ENCODE measurements around the gene SMYD2. TPM values are rescaled to one million over a fixed set of nuclear protein-coding genes. Genes with fewer than 3 reads are reported as not detected.

SMYD2 gene
- polyA plus RNA-seq, 2 of the 4 experiments (the other 2 are of a cell fraction) = 32.3 to 54.9 TPM

- no peak overlapping the region for H3K27ac ChIP-seq
- no peaks in the 10 kb centered on the region for H3K9me3 ChIP-seq
- peaks cover 6% of the 10 kb centered on the region; the same call in 2 of the 3 replicates for H3K4me1 ChIP-seq
- no peak overlapping the region for H3K4me2 ChIP-seq
- TF ChIP-seq JUN (IDR thresholded peaks at IDR 0.05) (no peak), FOSL2 (IDR thresholded peaks at IDR 0.05) (no peak), FOSL2 (CRISPR knock-in tag; IDR thresholded peaks at IDR 0.05) (no peak), RARB (CRISPR knock-in tag; IDR thresholded peaks at IDR 0.05) (no peak), HOXA7 (CRISPR knock-in tag; IDR thresholded peaks at IDR 0.05) (no peak), ELK1 (IDR thresholded peaks at IDR 0.05; ENCODE audit: low read depth, low read length) (no peak), NR3C1 (IDR thresholded peaks at IDR 0.05) (no peak), CEBPB (IDR thresholded peaks at IDR 0.05) (no peak), SMC3 (IDR thresholded peaks at IDR 0.05) (no peak), ZC3H11A (IDR thresholded peaks at IDR 0.05) (no peak), NFE2L2 (conservative IDR thresholded peaks at IDR 0.05; ENCODE audit: low read length) (no peak), ATOH8 (CRISPR knock-in tag; IDR thresholded peaks at IDR 0.05; ENCODE audit: low read depth) (no peak), PHF8 (IDR thresholded peaks at IDR 0.05; ENCODE audit: borderline replicate concordance, low read depth) (no peak), CHD4 (IDR thresholded peaks at IDR 0.05; ENCODE audit: borderline replicate concordance) (no peak), RCOR1 (IDR thresholded peaks at IDR 0.05; ENCODE audit: low read depth, low read length) (no peak)
- TF ChIP-seq, protein P1, sequence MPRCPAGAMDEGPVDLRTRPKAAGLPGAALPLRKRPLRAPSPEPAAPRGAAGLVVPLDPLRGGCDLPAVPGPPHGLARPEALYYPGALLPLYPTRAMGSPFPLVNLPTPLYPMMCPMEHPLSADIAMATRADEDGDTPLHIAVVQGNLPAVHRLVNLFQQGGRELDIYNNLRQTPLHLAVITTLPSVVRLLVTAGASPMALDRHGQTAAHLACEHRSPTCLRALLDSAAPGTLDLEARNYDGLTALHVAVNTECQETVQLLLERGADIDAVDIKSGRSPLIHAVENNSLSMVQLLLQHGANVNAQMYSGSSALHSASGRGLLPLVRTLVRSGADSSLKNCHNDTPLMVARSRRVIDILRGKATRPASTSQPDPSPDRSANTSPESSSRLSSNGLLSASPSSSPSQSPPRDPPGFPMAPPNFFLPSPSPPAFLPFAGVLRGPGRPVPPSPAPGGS (IDR thresholded peaks at IDR 0.05) = no peak
- DNase-seq (ENCODE audit: low read depth in 1 of 2, low spot score in 1 of 2) (no peak), FAIRE-seq (no peak), ATAC-seq (no peak)
- POLR2A ChIA-PET = no interaction called here
- CTCF ChIA-PET = interaction anchor here (0.8 to 1.1 kb wide), 2 partner anchors 11 to 14 kb away, joined by 3 to 4 read pairs; no protein-coding TSS in a partner anchor
- WGBS (ENCODE audit: missing lambda C conversion rate) = 58% methylated on average over 8 of the region's 8 CpGs
- H3K4me3 ChIP-seq = no peak overlapping the region
Measured at GRCh38 chr1:214247501-214248041, 33.4 kb upstream of the SMYD2 start.

- Histone ChIP-seq H3K9me3 (no peaks in the 10 kb centered on the region), H3K27ac (no peak overlapping the region), H3K4me1 (peaks cover 6% of the 10 kb centered on the region; the same call in 2 of the 3 replicates), H3K4me2 (no peak overlapping the region), H3K4me3 (no peak overlapping the region)
- POLR2A ChIA-PET = no interaction called here
- TF ChIP-seq TP53 (CRISPR knock-in tag; IDR thresholded peaks at IDR 0.05) = no peak
- TF ChIP-seq, protein P2, sequence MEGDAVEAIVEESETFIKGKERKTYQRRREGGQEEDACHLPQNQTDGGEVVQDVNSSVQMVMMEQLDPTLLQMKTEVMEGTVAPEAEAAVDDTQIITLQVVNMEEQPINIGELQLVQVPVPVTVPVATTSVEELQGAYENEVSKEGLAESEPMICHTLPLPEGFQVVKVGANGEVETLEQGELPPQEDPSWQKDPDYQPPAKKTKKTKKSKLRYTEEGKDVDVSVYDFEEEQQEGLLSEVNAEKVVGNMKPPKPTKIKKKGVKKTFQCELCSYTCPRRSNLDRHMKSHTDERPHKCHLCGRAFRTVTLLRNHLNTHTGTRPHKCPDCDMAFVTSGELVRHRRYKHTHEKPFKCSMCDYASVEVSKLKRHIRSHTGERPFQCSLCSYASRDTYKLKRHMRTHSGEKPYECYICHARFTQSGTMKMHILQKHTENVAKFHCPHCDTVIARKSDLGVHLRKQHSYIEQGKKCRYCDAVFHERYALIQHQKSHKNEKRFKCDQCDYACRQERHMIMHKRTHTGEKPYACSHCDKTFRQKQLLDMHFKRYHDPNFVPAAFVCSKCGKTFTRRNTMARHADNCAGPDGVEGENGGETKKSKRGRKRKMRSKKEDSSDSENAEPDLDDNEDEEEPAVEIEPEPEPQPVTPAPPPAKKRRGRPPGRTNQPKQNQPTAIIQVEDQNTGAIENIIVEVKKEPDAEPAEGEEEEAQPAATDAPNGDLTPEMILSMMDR (IDR thresholded peaks at IDR 0.05) = no peak
- no peak for TF ChIP-seq CHD2 (IDR thresholded peaks at IDR 0.05; ENCODE audit: low read length, partially characterized antibody)
- no peak for TF ChIP-seq KDM1A (IDR thresholded peaks at IDR 0.05; ENCODE audit: low read depth)
- no peak for TF ChIP-seq RNF2 (IDR thresholded peaks at IDR 0.05; ENCODE audit: borderline replicate concordance, low read depth)
- TF ChIP-seq, protein P1 (IDR thresholded peaks at IDR 0.05) = no peak
- TF ChIP-seq, protein P3, sequence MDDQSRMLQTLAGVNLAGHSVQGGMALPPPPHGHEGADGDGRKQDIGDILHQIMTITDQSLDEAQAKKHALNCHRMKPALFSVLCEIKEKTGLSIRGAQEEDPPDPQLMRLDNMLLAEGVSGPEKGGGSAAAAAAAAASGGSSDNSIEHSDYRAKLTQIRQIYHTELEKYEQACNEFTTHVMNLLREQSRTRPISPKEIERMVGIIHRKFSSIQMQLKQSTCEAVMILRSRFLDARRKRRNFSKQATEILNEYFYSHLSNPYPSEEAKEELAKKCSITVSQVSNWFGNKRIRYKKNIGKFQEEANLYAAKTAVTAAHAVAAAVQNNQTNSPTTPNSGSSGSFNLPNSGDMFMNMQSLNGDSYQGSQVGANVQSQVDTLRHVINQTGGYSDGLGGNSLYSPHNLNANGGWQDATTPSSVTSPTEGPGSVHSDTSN (IDR thresholded peaks at IDR 0.05) = no peak
- TF ChIP-seq FOXS1 (CRISPR knock-in tag; IDR thresholded peaks at IDR 0.05) = no peak
- TF ChIP-seq MAZ (IDR thresholded peaks at IDR 0.05; ENCODE audit: borderline replicate concordance, low read depth, low read length) = no peak
- no peak for TF ChIP-seq KDM5A (IDR thresholded peaks at IDR 0.05)
- no peak for TF ChIP-seq HOXB5 (CRISPR knock-in tag; IDR thresholded peaks at IDR 0.05)
- TF ChIP-seq RFX5 (IDR thresholded peaks at IDR 0.05) = no peak
- TF ChIP-seq EHMT2 (IDR thresholded peaks at IDR 0.05; ENCODE audit: low read depth) = no peak
- 61% methylated on average over 7 of the region's 7 CpGs for WGBS (ENCODE audit: missing lambda C conversion rate)
- CTCF ChIA-PET = interaction anchor here (1.1 to 1.7 kb wide), 4 partner anchors 10 to 81 kb away, joined by 3 to 9 read pairs (median 4); no protein-coding TSS in a partner anchor
- FAIRE-seq = no peak
- no peak for DNase-seq (ENCODE audit: low read depth in 1 of 2, low spot score in 1 of 2)
- ATAC-seq = no peak
Measured at GRCh38 chr1:214248311-214249085, 32.5 kb upstream of the SMYD2 start.

All from A549 (cell line).